ENCODE data around the gene CER1. TPM values are rescaled to one million over a fixed set of nuclear protein-coding genes. Genes with fewer than 3 reads are reported as not detected.

The CER1 gene
- total RNA-seq, 1 donor from 2014 or later: not detected

- DNase-seq (ENCODE audit: extremely low spot score, unreplicated experiment): no peak
- H3K36me3 Mint-ChIP-seq (ENCODE audit: unreplicated experiment): no peaks in the 10 kb centered on the region
- H3K4me3 Mint-ChIP-seq (ENCODE audit: unreplicated experiment): no peak overlapping the region
- no peaks in the 10 kb centered on the region for H3K9me3 Mint-ChIP-seq (ENCODE audit: unreplicated experiment)
- H3K27me3 Mint-ChIP-seq (ENCODE audit: unreplicated experiment): peaks cover 54% of the 10 kb centered on the region
- H3K27ac Mint-ChIP-seq (ENCODE audit: unreplicated experiment): no peak overlapping the region
- H3K4me1 Mint-ChIP-seq (ENCODE audit: unreplicated experiment): no peaks in the 10 kb centered on the region
- TF ChIP-seq, protein P1, sequence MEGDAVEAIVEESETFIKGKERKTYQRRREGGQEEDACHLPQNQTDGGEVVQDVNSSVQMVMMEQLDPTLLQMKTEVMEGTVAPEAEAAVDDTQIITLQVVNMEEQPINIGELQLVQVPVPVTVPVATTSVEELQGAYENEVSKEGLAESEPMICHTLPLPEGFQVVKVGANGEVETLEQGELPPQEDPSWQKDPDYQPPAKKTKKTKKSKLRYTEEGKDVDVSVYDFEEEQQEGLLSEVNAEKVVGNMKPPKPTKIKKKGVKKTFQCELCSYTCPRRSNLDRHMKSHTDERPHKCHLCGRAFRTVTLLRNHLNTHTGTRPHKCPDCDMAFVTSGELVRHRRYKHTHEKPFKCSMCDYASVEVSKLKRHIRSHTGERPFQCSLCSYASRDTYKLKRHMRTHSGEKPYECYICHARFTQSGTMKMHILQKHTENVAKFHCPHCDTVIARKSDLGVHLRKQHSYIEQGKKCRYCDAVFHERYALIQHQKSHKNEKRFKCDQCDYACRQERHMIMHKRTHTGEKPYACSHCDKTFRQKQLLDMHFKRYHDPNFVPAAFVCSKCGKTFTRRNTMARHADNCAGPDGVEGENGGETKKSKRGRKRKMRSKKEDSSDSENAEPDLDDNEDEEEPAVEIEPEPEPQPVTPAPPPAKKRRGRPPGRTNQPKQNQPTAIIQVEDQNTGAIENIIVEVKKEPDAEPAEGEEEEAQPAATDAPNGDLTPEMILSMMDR (IDR thresholded peaks at IDR 0.05): no peak
Measured at GRCh38 chr9:14750821-14751220, 28.3 kb upstream of the CER1 start.

DNA sequence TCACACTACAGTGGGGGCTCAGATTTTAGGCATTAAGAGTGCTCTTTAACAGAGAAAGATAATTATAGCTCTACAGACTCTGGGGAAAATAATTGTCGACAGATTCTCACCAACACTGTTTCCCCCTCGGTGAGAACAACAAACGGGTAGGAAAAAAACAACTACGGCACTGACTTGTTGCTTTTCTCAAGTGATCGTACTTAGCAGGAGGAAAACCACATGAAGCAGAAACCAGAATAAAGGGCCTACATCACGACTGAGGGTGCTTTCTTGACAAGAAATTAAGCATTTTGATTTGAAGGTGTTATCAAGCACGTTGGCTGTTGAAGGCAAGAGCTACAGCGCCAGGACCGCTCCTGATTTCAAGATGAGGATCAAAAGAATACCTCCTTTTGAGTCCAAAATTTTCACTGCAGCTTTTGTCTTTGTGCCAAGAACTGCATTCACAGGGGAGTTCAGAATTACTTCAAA is 27.2 kb upstream of the CER1 start:
- Mint-ChIP-seq H3K27ac (ENCODE audit: unreplicated experiment) (no peak overlapping the region), H3K27me3 (ENCODE audit: unreplicated experiment) (peaks cover 50% of the 10 kb centered on the region), H3K36me3 (ENCODE audit: unreplicated experiment) (no peaks in the 10 kb centered on the region), H3K4me1 (ENCODE audit: unreplicated experiment) (no peaks in the 10 kb centered on the region), H3K4me3 (ENCODE audit: unreplicated experiment) (no peak overlapping the region), H3K9me3 (ENCODE audit: unreplicated experiment) (no peaks in the 10 kb centered on the region)
- no peak for DNase-seq (ENCODE audit: extremely low spot score, unreplicated experiment)
- TF ChIP-seq, protein P1 (IDR thresholded peaks at IDR 0.05): no peak

DNA sequence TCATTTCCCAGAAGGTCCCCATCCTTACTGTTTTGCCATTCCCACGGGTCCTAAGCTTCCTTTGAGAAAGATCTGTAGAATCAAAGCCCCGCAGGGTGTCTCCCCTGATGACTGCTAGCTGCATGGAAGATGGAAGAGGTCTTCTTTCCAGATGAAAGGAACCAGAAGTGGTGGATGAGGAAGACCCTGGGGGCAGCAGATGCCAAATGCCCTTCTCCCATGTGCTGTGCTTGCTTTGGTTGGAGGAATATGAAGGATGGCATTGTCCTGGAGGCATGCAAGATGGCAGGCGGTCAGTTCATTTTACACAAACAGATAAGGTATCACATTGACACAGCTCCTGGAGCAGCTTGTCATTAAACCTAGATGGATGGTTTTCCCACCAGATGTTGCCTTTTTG is 25.8 kb upstream of the CER1 start:
- Mint-ChIP-seq H3K4me3 (ENCODE audit: unreplicated experiment) (no peak overlapping the region), H3K27me3 (ENCODE audit: unreplicated experiment) (peaks cover 44% of the 10 kb centered on the region), H3K9me3 (ENCODE audit: unreplicated experiment) (no peaks in the 10 kb centered on the region), H3K4me1 (ENCODE audit: unreplicated experiment) (no peaks in the 10 kb centered on the region), H3K27ac (ENCODE audit: unreplicated experiment) (no peak overlapping the region), H3K36me3 (ENCODE audit: unreplicated experiment) (no peaks in the 10 kb centered on the region)
- no peak for DNase-seq (ENCODE audit: extremely low spot score, unreplicated experiment)
- TF ChIP-seq, protein P1 (IDR thresholded peaks at IDR 0.05): no peak

GRCh38 chr9:14747111-14747510 is 24.6 kb upstream of the CER1 start:
- Mint-ChIP-seq H3K4me1 (ENCODE audit: unreplicated experiment) (no peaks in the 10 kb centered on the region), H3K9me3 (ENCODE audit: unreplicated experiment) (no peaks in the 10 kb centered on the region), H3K27me3 (ENCODE audit: unreplicated experiment) (peaks cover 36% of the 10 kb centered on the region), H3K4me3 (ENCODE audit: unreplicated experiment) (no peak overlapping the region), H3K36me3 (ENCODE audit: unreplicated experiment) (no peaks in the 10 kb centered on the region), H3K27ac (ENCODE audit: unreplicated experiment) (no peak overlapping the region)
- no peak for DNase-seq (ENCODE audit: extremely low spot score, unreplicated experiment)
- TF ChIP-seq, protein P1 (IDR thresholded peaks at IDR 0.05): no peak

GRCh38 chr9:14746626-14747025 is 24.1 kb upstream of the CER1 start:
- no peak for DNase-seq (ENCODE audit: extremely low spot score, unreplicated experiment)
- Mint-ChIP-seq H3K4me1 (ENCODE audit: unreplicated experiment) (no peaks in the 10 kb centered on the region), H3K27me3 (ENCODE audit: unreplicated experiment) (peaks cover 32% of the 10 kb centered on the region), H3K4me3 (ENCODE audit: unreplicated experiment) (no peak overlapping the region), H3K27ac (ENCODE audit: unreplicated experiment) (no peak overlapping the region), H3K36me3 (ENCODE audit: unreplicated experiment) (no peaks in the 10 kb centered on the region), H3K9me3 (ENCODE audit: unreplicated experiment) (no peaks in the 10 kb centered on the region)
- TF ChIP-seq, protein P1 (IDR thresholded peaks at IDR 0.05): no peak
